Adrenal gland (tissue), 5 donors: Measurements from ENCODE around the gene SERPINA5.

Experiments
- CTCF ChIP-seq, 6 experiments: fragments of 450-650 bp in 4 of 6; fragments of 200-600 bp in 2 of 6; sonication (generic) in 1 of 6; IDR thresholded peaks; 1 replicate in 5 of 6; 2 replicates in 1 of 6; pipeline versions ENCODE4 v1.5.1 to v1.8.0; 2016 to 2021; ENCODE audit warnings: antibody characterized with exemption in 6 of 6, mild to moderate bottlenecking in 2 of 6, moderate library complexity in 1 of 6
- POLR2A ChIP-seq, 2 donors: fragments of 450-650 bp; IDR thresholded peaks; one replicate each; pipeline ENCODE4 v1.6.1; 2017; ENCODE audit warnings: antibody characterized with exemption in 2 of 2, mild to moderate bottlenecking in 2 of 2, moderate library complexity in 1 of 2
- donor health status: DM: no; HTN: no; CAD: no.

GRCh38 chr14:94617988-94618822 lies 37.0 kb downstream of the SERPINA5 start:
- TF ChIP-seq CTCF (IDR thresholded peaks at IDR 0.05) (no peak), POLR2A (IDR thresholded peaks at IDR 0.05) (no peak)
